ENCODE data around the gene TSPAN13.
A peak's percentile ranks its signal among the peaks of the same experiment; 100 is the strongest.

Gene TSPAN13

GRCh38 chr7:16753102-16753931 lies at the start of gene TSPAN13:
TSPAN13 (plus strand) TSS chr7:16753755; CDS start chr7:16753968, 213 bp downstream.
- POLR2A ChIA-PET, result interaction anchor here (0.6 to 2.1 kb wide), 3 partner anchors 18 to 281 kb away, joined by 3 to 10 read pairs (median 3); no protein-coding TSS in a partner anchor
- TF ChIP-seq PKNOX1 (IDR thresholded peaks at IDR 0.05) (0 out of 2 replicates have a peak, but pooled peaks have one; percentile 15), CTBP1 (IDR thresholded peaks at IDR 0.05; ENCODE audit: borderline replicate concordance) (no peak), L3MBTL2 (conservative IDR thresholded peaks at IDR 0.05) (peak; percentile 35)
- CTCF ChIA-PET, result no interaction called here
- DNase-seq (ENCODE audit: extremely low spot score), result peak; percentile 86

GRCh38 chr7:16708511-16708910 lies 45.0 kb upstream of the TSPAN13 start:
- POLR2A ChIA-PET, result no interaction called here
- TF ChIP-seq FOXA1 (IDR thresholded peaks at IDR 0.05) (no peak), ELF4 (IDR thresholded peaks at IDR 0.05) (no peak), L3MBTL2 (conservative IDR thresholded peaks at IDR 0.05) (no peak), TARDBP (IDR thresholded peaks at IDR 0.05) (no peak), PKNOX1 (IDR thresholded peaks at IDR 0.05) (no peak), BHLHE40 (IDR thresholded peaks at IDR 0.05; ENCODE audit: borderline replicate concordance) (no peak), SUZ12 (IDR thresholded peaks at IDR 0.05) (no peak), HDGF (IDR thresholded peaks at IDR 0.05; ENCODE audit: borderline replicate concordance) (no peak), FOXK2 (IDR thresholded peaks at IDR 0.05) (no peak), ARNT (IDR thresholded peaks at IDR 0.05) (no peak), NFRKB (IDR thresholded peaks at IDR 0.05) (no peak), CTBP1 (IDR thresholded peaks at IDR 0.05; ENCODE audit: borderline replicate concordance) (no peak), FOXM1 (IDR thresholded peaks at IDR 0.05; ENCODE audit: borderline replicate concordance) (no peak), ZNF384 (IDR thresholded peaks at IDR 0.05) (no peak), SP1 (IDR thresholded peaks at IDR 0.05) (no peak), LEF1 (IDR thresholded peaks at IDR 0.05; ENCODE audit: borderline replicate concordance) (no peak)
- CTCF ChIA-PET, result no interaction called here
- no peak for DNase-seq (ENCODE audit: extremely low spot score)

- no peak for TF ChIP-seq ELF4 (IDR thresholded peaks at IDR 0.05)
- no peak for TF ChIP-seq SP1 (IDR thresholded peaks at IDR 0.05)
- no peak for DNase-seq (ENCODE audit: extremely low spot score)
- ChIA-PET POLR2A (no interaction called here), CTCF (interaction anchor here (0.7 kb wide), 1 partner anchor 30 kb away, joined by 3 read pairs; no protein-coding TSS in a partner anchor)
Measured at GRCh38 chr7:16708980-16709379, 44.6 kb upstream of the TSPAN13 start.

- TF ChIP-seq ARNT (IDR thresholded peaks at IDR 0.05) (no peak), ZNF384 (IDR thresholded peaks at IDR 0.05) (no peak), FOXA1 (IDR thresholded peaks at IDR 0.05) (no peak), NFRKB (IDR thresholded peaks at IDR 0.05) (no peak), CTBP1 (IDR thresholded peaks at IDR 0.05; ENCODE audit: borderline replicate concordance) (no peak), SUZ12 (IDR thresholded peaks at IDR 0.05) (no peak), LEF1 (IDR thresholded peaks at IDR 0.05; ENCODE audit: borderline replicate concordance) (no peak), FOXK2 (IDR thresholded peaks at IDR 0.05) (no peak), BHLHE40 (IDR thresholded peaks at IDR 0.05; ENCODE audit: borderline replicate concordance) (no peak), L3MBTL2 (conservative IDR thresholded peaks at IDR 0.05) (no peak), FOXM1 (IDR thresholded peaks at IDR 0.05; ENCODE audit: borderline replicate concordance) (no peak), HDGF (IDR thresholded peaks at IDR 0.05; ENCODE audit: borderline replicate concordance) (no peak)
- no peak for DNase-seq (ENCODE audit: extremely low spot score)
- CTCF ChIA-PET, result interaction anchor here (0.6 kb wide), 1 partner anchor 212 kb away, joined by 4 read pairs; no protein-coding TSS in a partner anchor
Measured at GRCh38 chr7:16710651-16711050, 42.9 kb upstream of the TSPAN13 start.

GRCh38 chr7:16711730-16712129 lies 41.8 kb upstream of the TSPAN13 start:
- no peak for DNase-seq (ENCODE audit: extremely low spot score)
- TF ChIP-seq ZNF384 (IDR thresholded peaks at IDR 0.05), result no peak
- no peak for TF ChIP-seq NFRKB (IDR thresholded peaks at IDR 0.05)
- TF ChIP-seq L3MBTL2 (conservative IDR thresholded peaks at IDR 0.05), result no peak
- TF ChIP-seq HDGF (IDR thresholded peaks at IDR 0.05; ENCODE audit: borderline replicate concordance), result no peak
- no peak for TF ChIP-seq TARDBP (IDR thresholded peaks at IDR 0.05)
- no peak for TF ChIP-seq FOXK2 (IDR thresholded peaks at IDR 0.05)
- no peak for TF ChIP-seq ARNT (IDR thresholded peaks at IDR 0.05)
- TF ChIP-seq FOXA1 (IDR thresholded peaks at IDR 0.05), result no peak
- no peak for TF ChIP-seq ELF4 (IDR thresholded peaks at IDR 0.05)
- CTCF ChIA-PET, result no interaction called here
- POLR2A ChIA-PET, result no interaction called here

More at GRCh38 chr7:16710651-16711050, 42.9 kb upstream of the TSPAN13 start:
- POLR2A ChIA-PET, result no interaction called here

GRCh38 chr7:16712916-16713315 lies 40.6 kb upstream of the TSPAN13 start:
- ChIA-PET POLR2A (no interaction called here), CTCF (no interaction called here)
- no peak for DNase-seq (ENCODE audit: extremely low spot score)
- TF ChIP-seq FOXK2 (IDR thresholded peaks at IDR 0.05) (no peak), SUZ12 (IDR thresholded peaks at IDR 0.05) (no peak), HDGF (IDR thresholded peaks at IDR 0.05; ENCODE audit: borderline replicate concordance) (no peak), SP1 (IDR thresholded peaks at IDR 0.05) (no peak), ZNF384 (IDR thresholded peaks at IDR 0.05) (no peak), ELF4 (IDR thresholded peaks at IDR 0.05) (no peak), LEF1 (IDR thresholded peaks at IDR 0.05; ENCODE audit: borderline replicate concordance) (no peak), BHLHE40 (IDR thresholded peaks at IDR 0.05; ENCODE audit: borderline replicate concordance) (no peak), NFRKB (IDR thresholded peaks at IDR 0.05) (no peak), ARNT (IDR thresholded peaks at IDR 0.05) (no peak), TARDBP (IDR thresholded peaks at IDR 0.05) (no peak), CTBP1 (IDR thresholded peaks at IDR 0.05; ENCODE audit: borderline replicate concordance) (no peak), PKNOX1 (IDR thresholded peaks at IDR 0.05) (no peak), FOXM1 (IDR thresholded peaks at IDR 0.05; ENCODE audit: borderline replicate concordance) (no peak), L3MBTL2 (conservative IDR thresholded peaks at IDR 0.05) (no peak), FOXA1 (IDR thresholded peaks at IDR 0.05) (no peak)
